Stomach (tissue), 4 donors: Measurements from ENCODE around the gene CHN2.

Source experiments
- CTCF ChIP-seq, 7 experiments: fragments of 450-650 bp in 4 of 7; fragments of 200-600 bp in 3 of 7; sonication (generic) in 3 of 7; IDR thresholded peaks; one replicate each; pipeline ENCODE4 v1.5.1; 2016 to 2019; ENCODE audit warnings: antibody characterized with exemption in 7 of 7, control low read depth in 2 of 7, mild to moderate bottlenecking in 1 of 7
- EP300 ChIP-seq: sonication (generic); formaldehyde crosslinking; IDR thresholded peaks from one replicate; pipeline ENCODE4 v1.6.1; 2017; ENCODE audit warnings: antibody characterized with exemption
- POLR2A ChIP-seq, 4 donors: fragments of 450-650 bp; IDR thresholded peaks; one replicate each; pipeline ENCODE4 v1.6.1; 2016; ENCODE audit warnings: antibody characterized with exemption in 4 of 4, control low read depth in 2 of 4, mild to moderate bottlenecking in 1 of 4, moderate library complexity in 1 of 4
- POLR2AphosphoS5 ChIP-seq, 3 donors: sonication (generic); formaldehyde crosslinking; IDR thresholded peaks; one replicate each; pipeline ENCODE4 v1.6.1; 2016; ENCODE audit warnings: antibody characterized with exemption in 3 of 3

- TF ChIP-seq EP300 (no peak), CTCF (IDR thresholded peaks at IDR 0.05) (no peak), POLR2A (IDR thresholded peaks at IDR 0.05) (no peak), POLR2AphosphoS5 (IDR thresholded peaks at IDR 0.05) (no peak)
Observed at GRCh38 chr7:29415215-29415614, 220.6 kb downstream of the CHN2 start.
